GM19397 (cell line): ENCODE data around the gene MAPK6.
A peak's percentile ranks its signal among the peaks of the same experiment; 100 is the strongest.
"Not testable (repeated sequence)": the region's sequence is repeated elsewhere in the genome, so short reads cannot be mapped to it uniquely, and the experiment has no call there.

Experiments used
- ATAC-seq: cut with Tn5 transposase; IDR thresholded peaks from one replicate; pipeline ENCODE4 v1.9.1; 2021; ENCODE audit warnings: mild to moderate bottlenecking, moderate library complexity; ENCODE audit not compliant: unreplicated experiment

Gene MAPK6

DNA sequence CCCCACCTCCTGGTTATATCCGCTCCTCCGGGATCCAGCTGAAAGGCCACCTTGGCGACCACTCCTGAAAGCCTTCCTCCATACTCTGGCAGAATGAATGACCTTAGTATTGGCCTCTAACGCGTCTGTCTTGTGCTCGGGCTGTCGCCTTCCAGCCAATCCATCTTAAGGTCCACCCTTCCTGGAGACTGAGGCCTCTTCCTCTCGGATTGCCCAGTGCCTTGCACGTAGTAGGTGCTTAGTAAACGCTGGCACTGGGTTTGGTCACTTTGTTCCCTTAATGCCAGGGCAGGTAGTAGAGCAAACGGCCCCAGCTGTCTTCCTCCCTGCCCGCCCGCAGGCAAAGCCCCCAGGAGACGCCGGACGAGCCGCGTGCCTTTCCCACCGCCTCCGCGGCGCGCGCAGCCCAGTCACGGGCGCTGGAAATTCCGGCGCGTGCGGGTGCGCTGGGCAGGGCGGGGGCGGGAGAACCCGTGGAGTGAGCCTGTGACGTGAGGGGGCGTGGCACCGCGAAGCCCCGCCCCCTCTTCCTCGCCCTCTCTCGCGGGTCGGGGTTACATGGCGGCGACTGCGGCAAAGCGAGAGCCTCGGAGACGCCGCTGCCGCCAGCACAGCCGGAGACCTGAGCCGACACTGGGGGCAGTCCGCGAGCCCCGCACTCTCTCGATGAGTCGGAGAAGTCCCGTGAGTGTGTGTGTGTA, at the start of gene MAPK6:
MAPK6 (plus strand) TSS at position 527 of the 701 bp plus-strand sequence. CDS start 27,242 bp downstream, outside the sequence.
- ATAC-seq: peak; percentile 77

DNA sequence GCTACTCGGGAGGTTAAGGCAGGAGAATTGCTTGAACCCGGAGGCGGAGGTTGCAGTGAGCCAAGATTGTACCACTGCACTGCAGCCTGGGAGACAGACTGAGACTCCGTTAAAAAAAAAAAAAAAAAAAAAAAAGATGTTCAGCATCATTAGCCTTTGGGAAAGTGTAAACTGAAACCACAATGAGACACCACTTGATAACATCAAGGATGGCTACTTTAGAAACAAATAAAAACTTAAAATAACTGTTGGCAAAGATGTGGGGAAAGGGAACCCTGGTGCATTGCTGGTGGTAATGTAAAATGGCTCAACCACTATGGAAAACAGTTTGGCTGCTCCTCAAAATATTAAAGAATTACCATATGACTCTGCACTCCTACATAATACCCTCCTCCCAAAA, 49.3 kb upstream of the MAPK6 start:
- no peak for ATAC-seq

DNA sequence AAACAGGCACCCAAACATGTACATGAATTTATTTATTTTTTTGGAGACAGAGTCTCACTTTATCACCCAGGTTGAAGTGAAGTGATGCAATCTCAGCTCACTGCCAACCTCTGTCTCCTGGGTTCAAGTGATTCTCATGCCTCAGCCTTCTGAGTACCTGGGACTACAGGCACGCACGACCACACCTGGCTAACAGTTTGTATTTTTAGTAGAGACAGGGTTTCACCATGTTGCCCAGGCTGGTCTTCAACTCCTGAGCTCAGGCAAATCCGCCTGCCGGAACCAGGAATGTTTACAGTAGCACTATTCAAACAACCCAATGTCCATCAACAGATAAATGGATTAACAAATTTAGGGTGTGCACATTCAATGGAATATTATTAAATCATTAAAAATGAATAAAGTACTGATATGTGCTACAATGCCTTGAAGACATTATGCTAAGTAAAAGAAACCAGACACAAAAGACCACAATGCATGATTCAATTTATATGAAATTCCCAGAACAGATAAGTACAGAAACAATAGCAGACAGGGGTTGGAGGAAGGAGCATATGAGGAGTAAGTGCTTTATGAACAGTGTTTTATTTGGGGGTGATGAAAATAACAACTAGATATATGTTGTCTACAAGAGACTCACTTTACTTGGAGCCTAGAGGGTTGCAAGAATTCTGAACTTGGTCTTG, 48.7 kb upstream of the MAPK6 start:
- ATAC-seq: no peak

DNA sequence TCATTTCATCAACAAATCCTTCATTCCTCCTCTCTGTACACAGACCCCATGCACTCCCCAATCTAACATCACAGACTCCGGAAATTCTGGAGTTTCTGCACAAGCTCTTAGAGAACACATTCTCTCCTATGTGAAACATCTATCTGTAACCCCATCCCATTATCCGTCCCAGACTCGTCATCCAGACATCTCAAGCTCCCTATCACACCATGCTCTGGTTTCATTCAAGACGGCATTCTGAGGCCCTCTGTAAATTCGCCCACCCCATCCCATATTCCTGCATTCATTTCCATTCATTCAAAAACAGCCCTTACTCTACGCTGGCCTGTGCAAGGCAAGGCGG, 48.0 kb upstream of the MAPK6 start:
- ATAC-seq: peak; percentile 4

DNA sequence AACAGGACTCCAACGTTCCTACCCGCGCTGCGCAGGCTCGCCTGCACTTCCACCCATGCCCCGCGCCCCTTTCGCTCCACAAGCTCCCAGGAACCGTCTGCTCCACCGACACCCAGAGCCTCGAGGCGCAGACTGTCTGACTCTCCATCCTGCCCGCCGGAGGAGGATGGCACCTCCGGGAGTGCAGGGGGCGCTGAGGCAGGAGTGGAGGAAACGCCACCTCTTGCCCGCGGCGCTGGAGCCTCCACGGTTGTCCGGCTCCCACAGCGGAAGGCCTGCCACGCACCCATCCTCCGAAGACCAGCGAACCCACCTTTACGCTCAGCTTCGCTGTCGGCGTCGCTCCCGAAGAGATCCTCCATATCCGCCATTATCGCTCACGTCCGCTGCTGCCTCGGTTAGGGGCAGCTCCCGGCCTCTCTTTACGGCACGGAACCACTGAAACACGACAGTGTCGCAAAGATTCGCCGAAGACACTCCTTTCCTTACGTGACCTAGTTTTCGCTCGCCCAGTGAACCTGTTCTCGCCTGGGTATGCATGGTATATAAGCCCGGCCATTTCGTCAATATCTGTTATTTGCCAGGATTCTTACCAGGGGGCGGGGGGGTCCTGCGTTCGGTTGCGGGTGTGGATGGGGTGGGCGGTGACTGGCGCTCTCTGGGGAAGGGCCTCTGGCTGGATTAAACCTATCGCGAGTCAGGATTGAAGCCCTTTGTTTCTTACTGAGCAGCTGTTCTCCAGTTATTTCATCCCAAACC, 47.5 kb upstream of the MAPK6 start, which contains the start of gene LEO1:
LEO1 (minus strand) TSS at position 404 of the 759 bp plus-strand sequence; CDS start at position 371, 33 bp downstream.
- peak; percentile 90 for ATAC-seq

DNA sequence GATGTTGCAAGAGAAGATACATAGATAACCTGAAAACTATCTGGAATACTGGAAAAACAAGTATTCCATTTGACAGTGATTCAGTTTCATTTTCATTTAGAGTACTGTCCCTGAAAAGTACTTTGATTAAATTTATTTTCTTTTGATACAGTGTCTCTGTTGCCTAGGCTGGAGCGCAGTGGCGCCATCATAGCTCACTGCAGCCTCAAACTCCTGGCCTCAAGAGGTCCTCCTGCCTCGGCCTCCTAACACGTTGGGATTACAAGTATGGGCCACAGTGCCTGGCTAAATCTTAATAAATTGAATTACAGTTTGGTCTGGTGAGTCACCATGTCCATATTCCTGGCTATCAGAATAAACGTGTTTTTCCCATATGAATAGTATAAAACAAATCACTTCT, 45.8 kb upstream of the MAPK6 start:
- ATAC-seq: no peak

DNA sequence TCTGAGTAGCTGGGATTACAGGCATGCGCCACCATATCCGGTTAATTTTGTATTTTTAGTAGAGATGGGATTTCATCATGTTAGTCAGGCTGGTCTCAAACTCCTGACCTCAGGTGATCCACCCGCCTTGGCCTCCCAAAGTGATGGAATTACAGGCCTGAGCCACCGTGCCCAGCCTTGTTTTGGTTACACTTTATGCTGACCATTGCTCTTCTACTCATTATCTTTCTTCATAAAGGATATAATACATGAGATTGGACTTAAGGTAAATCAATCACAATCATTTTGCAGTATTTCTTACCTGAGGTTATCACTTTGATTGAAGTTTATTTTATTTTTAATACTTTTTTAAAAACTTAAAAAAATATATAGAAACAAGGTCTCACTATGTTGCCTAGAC, 45.2 kb upstream of the MAPK6 start:
- no peak for ATAC-seq

DNA sequence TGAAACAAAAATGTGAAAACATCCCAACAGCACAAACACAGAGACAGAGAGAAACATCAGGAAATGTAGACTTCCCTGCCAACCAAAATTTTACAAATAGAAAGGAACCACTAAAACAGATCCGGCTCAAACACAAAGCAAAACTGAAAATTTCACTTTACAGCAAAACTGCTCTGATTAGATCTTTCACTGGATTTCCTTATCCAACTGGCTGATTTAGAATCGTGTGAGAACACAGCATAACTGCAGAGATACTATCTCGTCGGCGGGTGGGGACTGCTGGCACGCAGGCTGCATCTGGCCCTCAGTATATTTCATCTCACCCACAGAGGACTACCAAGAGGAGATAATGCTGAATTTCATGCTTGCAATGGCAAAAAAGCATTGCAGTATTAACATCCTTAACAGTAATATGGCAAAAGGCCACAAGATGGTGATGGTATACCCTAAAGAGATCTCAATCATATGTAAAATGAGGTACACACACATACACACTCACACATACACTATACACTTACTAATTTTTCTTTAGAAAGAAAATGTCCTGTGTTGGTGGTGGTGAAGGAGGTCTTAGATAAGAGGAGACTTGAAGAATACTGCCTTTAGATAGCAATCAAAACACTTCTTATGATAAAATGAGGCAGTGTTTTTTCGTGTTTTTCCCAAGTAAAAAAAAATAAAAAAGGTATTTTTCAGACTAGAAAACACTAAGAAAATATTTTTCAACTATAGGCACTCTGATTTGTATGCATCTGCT, 36.8 kb upstream of the MAPK6 start:
- peak; percentile 82 for ATAC-seq

DNA sequence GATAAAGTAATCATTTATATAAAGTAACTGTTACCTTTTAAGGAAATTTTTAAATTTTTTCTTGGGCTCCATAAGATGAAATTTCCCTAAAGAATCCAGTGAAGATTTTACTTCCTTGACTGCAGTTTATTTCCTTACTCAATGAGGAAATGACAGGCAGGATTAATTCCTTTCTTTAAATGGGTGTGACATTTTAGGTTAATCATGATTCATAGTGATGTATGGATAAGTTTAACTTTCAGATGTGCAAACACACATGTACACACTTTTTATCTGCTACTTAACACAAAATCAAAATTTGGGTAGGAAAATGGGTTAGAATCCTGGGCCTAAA, 36.3 kb upstream of the MAPK6 start:
- ATAC-seq: no peak

DNA sequence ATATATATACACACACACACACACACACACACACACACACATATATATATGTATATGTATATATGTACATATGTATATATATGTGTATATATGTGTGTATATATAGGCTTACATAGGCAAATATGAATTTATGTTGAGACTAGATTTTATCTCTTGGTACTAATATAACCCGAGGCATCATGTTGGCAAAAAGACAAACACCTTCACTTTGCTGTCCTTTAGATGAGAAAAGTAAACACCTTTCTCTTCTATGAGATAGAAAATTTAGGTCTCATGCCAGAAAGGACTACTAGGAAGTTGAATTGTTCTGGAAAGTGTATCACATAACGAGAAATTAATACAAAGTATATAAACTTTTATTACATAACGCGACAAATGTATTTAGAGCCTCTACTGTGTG, 27.9 kb upstream of the MAPK6 start:
- no peak for ATAC-seq

DNA sequence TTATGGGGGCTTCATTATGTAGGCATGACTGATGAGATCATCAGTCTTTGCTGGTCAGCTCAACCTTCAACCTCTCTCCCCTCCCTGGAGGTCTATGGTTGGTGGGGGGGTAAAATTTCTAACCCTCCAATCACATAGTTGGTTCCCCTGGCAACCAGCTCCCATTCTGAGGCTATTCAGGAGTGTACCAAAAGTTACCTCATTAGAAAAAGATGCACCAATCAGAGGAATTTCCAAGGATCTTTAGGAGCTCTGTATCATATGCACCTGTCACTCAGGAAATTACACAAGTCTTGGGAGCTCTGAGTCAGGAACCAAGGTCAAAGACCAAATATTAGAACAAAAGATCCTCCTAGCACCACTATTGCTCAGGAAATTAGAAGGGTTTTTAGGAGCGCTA, 26.1 kb upstream of the MAPK6 start:
- ATAC-seq: no peak

DNA sequence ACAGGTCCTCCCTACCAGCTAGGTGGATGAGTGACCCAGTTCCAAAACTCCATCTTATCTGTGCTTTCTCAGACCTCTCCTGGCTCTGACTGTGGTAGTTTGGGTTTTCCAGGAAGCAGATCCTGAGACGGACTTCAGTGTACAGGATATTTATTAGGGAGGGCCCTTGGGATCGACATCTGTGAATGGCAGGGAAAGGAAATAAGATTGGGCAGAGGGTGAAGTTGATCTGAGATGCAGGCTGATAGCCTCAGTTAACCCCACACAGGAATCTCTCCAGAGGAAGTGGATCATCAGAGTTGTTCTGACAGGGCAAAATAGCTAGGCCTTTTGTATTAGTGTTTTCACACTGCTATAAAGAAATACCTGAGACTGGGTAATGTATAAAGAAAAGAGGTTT, 16.7 kb upstream of the MAPK6 start:
- no peak for ATAC-seq

DNA sequence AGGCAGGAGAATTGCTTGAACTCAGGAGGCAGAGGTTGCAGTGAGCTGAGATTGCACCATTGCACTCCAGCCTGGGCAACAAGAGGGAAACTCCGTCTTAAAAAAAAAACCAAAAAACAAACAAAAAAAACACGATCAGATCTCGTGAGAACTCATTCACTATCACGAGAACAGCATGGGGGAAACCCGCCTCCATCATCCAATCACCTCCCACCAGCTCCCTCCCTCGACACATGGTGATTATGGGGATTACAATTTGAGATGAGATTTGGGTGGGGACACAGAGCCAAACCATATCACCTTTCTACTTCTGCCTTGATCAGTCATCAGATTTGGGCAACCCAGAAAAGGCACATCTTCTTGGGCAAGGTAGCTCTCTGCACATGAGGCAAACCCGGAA, 15.9 kb upstream of the MAPK6 start:
- ATAC-seq: not testable (repeated sequence)

DNA sequence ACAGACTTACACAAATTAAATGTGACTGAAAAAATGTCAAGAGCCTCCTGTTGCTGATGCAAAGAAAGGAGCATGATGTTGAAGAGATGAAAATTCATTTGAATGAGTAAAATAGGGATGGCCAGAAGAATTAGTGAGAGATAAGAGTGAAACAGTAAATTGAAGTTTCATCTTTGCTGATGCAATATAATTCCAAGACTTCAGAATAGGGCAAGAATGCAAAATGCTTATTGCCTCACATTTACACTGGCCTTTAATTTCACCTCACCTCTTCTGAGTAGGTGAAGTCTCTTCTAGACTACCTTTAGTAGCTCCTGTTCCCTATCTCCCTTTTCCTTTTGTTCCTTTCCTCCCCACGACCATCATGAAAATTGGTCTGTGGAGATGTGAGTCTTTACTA, 15.3 kb upstream of the MAPK6 start:
- ATAC-seq: no peak

DNA sequence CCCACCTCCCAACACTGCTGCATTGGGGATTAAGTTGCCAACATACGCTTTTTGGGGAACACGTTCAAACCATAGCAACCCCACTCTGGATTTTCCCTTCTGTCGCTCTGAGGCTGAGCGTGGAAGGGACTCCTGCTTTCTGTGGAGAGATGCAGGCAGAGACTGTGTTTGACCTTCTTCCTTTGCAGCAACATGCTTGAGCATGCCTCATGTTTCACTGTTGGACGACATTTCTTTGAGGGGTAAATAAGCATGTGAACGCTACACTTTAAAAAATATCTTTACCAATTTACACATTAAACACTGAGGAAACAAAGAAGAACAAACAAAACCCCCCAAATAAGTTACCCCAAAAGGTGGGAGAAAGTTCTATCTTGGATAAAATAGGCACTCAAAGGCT, 14.2 kb upstream of the MAPK6 start:
- no peak for ATAC-seq

DNA sequence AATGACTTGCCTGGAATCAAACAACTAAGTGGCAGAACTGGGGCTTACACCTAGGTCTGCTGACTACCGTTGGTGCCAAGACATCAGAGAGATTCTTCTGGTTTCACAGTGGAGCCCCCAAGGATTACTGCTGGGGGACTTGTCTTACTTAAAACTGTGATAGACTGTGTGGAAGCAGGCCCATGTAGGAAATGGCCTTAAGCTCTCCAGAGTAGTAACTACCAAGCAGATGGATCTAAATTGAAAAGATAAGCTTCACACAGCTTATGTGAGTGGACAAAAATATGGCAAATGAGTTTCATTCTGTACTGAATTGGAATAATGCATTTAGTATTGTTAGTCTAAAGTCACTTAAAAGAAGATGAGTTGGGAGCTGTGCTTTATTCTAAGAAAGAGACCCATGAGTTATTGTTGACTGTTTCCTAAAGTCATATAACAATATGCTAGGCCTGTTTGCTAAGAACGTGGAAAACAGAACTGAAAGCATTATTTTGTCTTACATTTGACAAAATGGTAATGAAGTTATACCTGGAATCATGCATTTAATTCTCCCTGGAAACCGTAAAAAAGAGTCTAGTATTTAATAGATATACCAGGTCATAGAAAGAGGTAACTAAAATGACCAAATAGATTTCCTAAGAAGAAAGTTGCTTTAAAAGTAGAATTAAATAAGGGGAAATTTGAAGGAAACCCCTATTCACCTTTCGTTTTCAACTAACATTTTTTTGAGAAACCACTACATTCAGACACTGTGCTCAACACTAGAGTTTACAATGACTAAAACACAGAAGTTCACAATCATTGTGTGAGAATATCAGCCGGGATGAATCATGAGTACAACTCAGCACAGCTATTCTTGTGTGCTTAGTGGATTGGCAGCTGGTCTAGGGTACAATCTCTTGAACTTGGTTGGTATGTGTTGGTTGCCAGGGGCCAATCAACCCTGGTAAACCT, 13.0 kb upstream of the MAPK6 start:
- ATAC-seq: peak; percentile 56

DNA sequence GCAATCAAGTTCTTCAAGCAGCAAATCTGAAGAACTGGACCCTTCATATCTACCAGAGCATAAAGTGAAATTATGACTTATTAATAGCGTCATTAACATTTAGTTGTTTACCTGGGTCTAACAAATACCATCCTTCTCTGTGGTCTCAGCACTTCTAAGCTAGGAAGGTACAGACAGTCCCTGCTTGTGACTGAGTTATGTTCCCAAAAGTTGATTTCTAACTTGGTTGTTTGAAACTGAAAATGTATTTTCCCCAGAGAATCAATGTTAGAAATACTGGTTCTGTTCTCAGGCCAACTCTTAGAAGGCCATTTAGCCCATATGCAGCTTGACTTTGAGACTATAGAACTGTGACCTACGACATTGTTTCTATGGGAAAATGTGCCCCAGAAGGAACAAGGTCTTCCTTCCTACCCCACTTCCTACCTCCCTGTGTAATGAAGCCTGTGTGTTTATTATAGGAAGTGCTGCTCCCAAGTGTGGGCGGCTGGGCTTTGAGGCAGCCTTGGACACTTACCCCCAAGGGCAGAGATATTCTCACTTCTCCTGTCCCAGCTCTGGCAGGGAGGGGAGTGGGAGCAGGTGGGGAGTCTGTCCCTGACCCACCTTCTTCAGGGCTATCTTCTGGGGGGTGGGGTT, 12.2 kb upstream of the MAPK6 start:
- ATAC-seq: peak; percentile 37

DNA sequence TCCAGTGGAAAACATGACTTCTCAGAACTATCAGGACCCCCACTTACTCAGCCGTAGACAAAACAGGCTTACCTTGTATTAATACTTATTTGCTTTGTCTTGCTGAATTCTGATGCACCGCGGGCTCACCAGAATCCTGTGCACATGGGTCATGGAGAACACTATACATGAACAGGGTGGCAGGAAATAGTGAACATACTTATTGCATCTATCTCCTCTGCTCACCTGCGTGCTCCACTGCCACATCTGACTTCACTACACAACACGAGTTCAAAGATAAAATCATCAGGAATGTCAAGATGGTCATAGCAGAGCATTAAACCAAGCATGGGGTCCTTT, 10.7 kb upstream of the MAPK6 start:
- ATAC-seq: no peak

DNA sequence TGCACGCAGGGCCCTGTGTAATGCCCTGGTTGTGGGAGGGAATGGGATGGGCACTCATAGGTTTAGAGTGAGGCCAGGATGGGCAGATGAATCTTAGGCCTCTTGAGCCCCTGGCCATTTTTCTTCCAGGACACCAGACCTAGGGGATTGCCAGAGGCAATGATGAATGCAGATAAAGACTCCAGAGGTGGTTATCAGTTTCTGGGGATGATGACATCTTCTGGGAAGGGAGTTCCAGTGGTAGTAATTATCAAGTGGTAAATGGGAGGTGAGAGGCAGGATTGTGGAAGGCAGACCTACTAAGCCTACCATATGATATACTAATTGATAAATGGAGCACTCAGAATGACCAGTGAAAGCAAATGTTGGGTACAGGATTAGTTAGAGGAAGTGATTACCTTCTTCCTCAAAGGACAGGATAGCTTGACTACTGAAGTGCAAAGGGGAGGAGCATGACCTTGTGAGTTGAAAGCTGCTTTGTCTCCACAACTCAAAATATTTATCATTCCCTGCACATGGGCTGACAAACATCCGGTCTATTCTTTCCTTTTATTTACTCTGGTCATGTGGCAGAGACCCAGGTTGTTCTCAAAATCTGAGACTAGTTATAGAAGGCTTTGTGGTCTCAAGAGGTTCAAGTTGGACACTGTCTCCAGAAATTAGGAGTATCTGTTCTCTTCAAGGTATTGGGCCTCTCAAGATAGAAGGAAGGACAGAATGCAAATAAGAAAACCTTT, 10.2 kb upstream of the MAPK6 start:
- ATAC-seq: no peak
